H9 (cell line): Measurements from ENCODE around the gene GRIK4. TPM values are rescaled to one million over a fixed set of nuclear protein-coding genes. Genes with fewer than 3 reads are reported as not detected.

Experiments used
- DNase-seq: peaks from one replicate; pipeline ENCODE4 v3.0.0-alpha.2; 2017
- H2AFZ ChIP-seq: one replicate; pipeline ENCODE4 v1.6.1; 2013; ENCODE audit warnings: mild to moderate bottlenecking, low read length, control low read depth, moderate library complexity
- H2AK5ac ChIP-seq: 2 replicates; pipeline ENCODE4 v1.6.1; 2013; ENCODE audit warnings: low read length, control low read depth, mixed read lengths; ENCODE audit not compliant: insufficient read length
- H2BK120ac ChIP-seq: one replicate; pipeline ENCODE4 v1.6.1; 2013; ENCODE audit warnings: low read depth, mild to moderate bottlenecking, low read length, control low read depth, inconsistent platforms; ENCODE audit not compliant: poor library complexity, severe bottlenecking
- H2BK12ac ChIP-seq: 2 replicates; pipeline ENCODE4 v1.6.1; 2013; ENCODE audit warnings: low read length, control low read depth, mixed read lengths, low read depth; ENCODE audit not compliant: insufficient read length
- H2BK15ac ChIP-seq: 2 replicates; pipeline ENCODE4 v1.6.1; 2013; ENCODE audit warnings: low read depth, low read length, control low read depth
- H2BK20ac ChIP-seq: one replicate; pipeline ENCODE4 v1.6.1; 2013; ENCODE audit warnings: low read depth, mild to moderate bottlenecking, low read length, control low read depth, inconsistent platforms; ENCODE audit not compliant: poor library complexity, severe bottlenecking
- H2BK5ac ChIP-seq: 2 replicates; pipeline ENCODE4 v1.6.1; 2013; ENCODE audit warnings: low read length, control low read depth, mixed read lengths; ENCODE audit not compliant: insufficient read length
- H3K14ac ChIP-seq: 2 replicates; pipeline ENCODE4 v1.6.1; 2013; ENCODE audit warnings: low read length, control low read depth; ENCODE audit not compliant: insufficient read depth
- H3K18ac ChIP-seq: 2 replicates; pipeline ENCODE4 v1.6.1; 2013; ENCODE audit warnings: low read depth, mild to moderate bottlenecking, mixed read lengths, low read length, control low read depth; ENCODE audit not compliant: insufficient read length
- H3K23ac ChIP-seq: 2 replicates; pipeline ENCODE4 v1.6.1; 2013; ENCODE audit warnings: low read length, control low read depth, mixed read lengths, low read depth; ENCODE audit not compliant: insufficient read length
- H3K23me2 ChIP-seq: 2 replicates; pipeline ENCODE4 v1.6.1; 2013; ENCODE audit warnings: low read depth, mild to moderate bottlenecking, mixed read lengths, low read length, control low read depth; ENCODE audit not compliant: insufficient read length, poor library complexity, severe bottlenecking
- H3K27ac ChIP-seq: 2 replicates; pipeline ENCODE4 v1.5.1; 2013; ENCODE audit warnings: low read length, control low read depth, mixed read lengths, low read depth; ENCODE audit not compliant: insufficient read length
- H3K27me3 ChIP-seq: 2 replicates; pipeline ENCODE4 v1.6.1; 2013; ENCODE audit warnings: low read length, control low read depth, inconsistent platforms; ENCODE audit not compliant: insufficient read depth
- H3K4ac ChIP-seq: 2 replicates; pipeline ENCODE4 v1.6.1; 2013; ENCODE audit warnings: low read depth, mild to moderate bottlenecking, control low read depth, inconsistent platforms, low read length, moderate library complexity
- H3K4me1 ChIP-seq: 2 replicates; pipeline ENCODE4 v1.6.1; 2013; ENCODE audit warnings: low read length, control low read depth, inconsistent platforms; ENCODE audit not compliant: insufficient read depth
- H3K4me2 ChIP-seq: 2 replicates; pipeline ENCODE4 v1.6.1; 2013; ENCODE audit warnings: low read length, control low read depth, mixed read lengths; ENCODE audit not compliant: insufficient read length, insufficient read depth
- H3K56ac ChIP-seq: 2 replicates; pipeline ENCODE4 v1.6.1; 2013; ENCODE audit warnings: low read depth, mild to moderate bottlenecking, mixed read lengths, low read length, control low read depth; ENCODE audit not compliant: insufficient read length
- H3K79me1 ChIP-seq: 2 replicates; pipeline ENCODE4 v1.6.1; 2013; ENCODE audit warnings: low read depth, mild to moderate bottlenecking, moderate library complexity, low read length, control low read depth, inconsistent platforms; ENCODE audit not compliant: insufficient read depth, poor library complexity, severe bottlenecking
- H3K79me2 ChIP-seq: 2 replicates; pipeline ENCODE4 v1.6.1; 2013; ENCODE audit warnings: low read length, control low read depth, inconsistent platforms; ENCODE audit not compliant: insufficient read depth
- H3K9ac ChIP-seq: 2 replicates; pipeline ENCODE4 v1.6.1; 2013; ENCODE audit warnings: low read length, control low read depth, mixed read lengths; ENCODE audit not compliant: insufficient read length; ENCODE audit errors: extremely low read depth
- H3K9me3 ChIP-seq: one replicate; pipeline ENCODE4 v1.6.1; 2013; ENCODE audit warnings: low read depth, low read length, inconsistent platforms; ENCODE audit not compliant: control insufficient read depth
- H3T11ph ChIP-seq: one replicate; pipeline ENCODE4 v1.6.1; 2013; ENCODE audit warnings: mild to moderate bottlenecking, low read length, control low read depth, inconsistent platforms
- H4K20me1 ChIP-seq: one replicate; pipeline ENCODE4 v1.6.1; 2013; ENCODE audit not compliant: control insufficient read depth, insufficient read length, insufficient read depth
- H4K5ac ChIP-seq: 2 replicates; pipeline ENCODE4 v1.6.1; 2013; ENCODE audit warnings: low read depth, mild to moderate bottlenecking, mixed read lengths, low read length, control low read depth; ENCODE audit not compliant: insufficient read length
- H4K8ac ChIP-seq: replicated peaks from 2 replicates; pipeline ENCODE4 v1.6.1; 2013; ENCODE audit warnings: low read length, control low read depth, mixed read lengths, low read depth; ENCODE audit not compliant: insufficient read length
- H4K91ac ChIP-seq: 2 replicates; pipeline ENCODE4 v1.6.1; 2013; ENCODE audit warnings: low read depth, mild to moderate bottlenecking, moderate library complexity, mixed read lengths, low read length, control low read depth; ENCODE audit not compliant: insufficient read length
- H3K27ac Mint-ChIP-seq, 3 experiments: 2 replicates in 2 of 3; 3 replicates in 1 of 3; pipeline ENCODE4 v1.8.0; 2020 to 2021; ENCODE audit warnings: mixed read lengths in 3 of 3, mild to moderate bottlenecking in 1 of 3, moderate library complexity in 1 of 3
- H3K27me3 Mint-ChIP-seq: 2 replicates; pipeline ENCODE4 v1.8.0; 2021; ENCODE audit warnings: low read depth, mild to moderate bottlenecking, moderate library complexity, mixed read lengths
- H3K36me3 Mint-ChIP-seq, 3 experiments: 2 replicates in 2 of 3; 3 replicates in 1 of 3; pipeline ENCODE4 v1.8.0; 2020 to 2021; ENCODE audit warnings: low read depth in 3 of 3, mixed read lengths in 3 of 3; ENCODE audit not compliant: insufficient read depth in 1 of 3
- H3K4me1 Mint-ChIP-seq, 2 experiments: 2 replicates each; pipeline ENCODE4 v1.8.0; 2020; ENCODE audit warnings: mixed read lengths in 2 of 2
- H3K4me3 Mint-ChIP-seq, 2 experiments: 2 replicates in 1 of 2; 3 replicates in 1 of 2; pipeline ENCODE4 v1.8.0; 2020 to 2021; ENCODE audit warnings: mild to moderate bottlenecking in 2 of 2, mixed read lengths in 2 of 2, moderate library complexity in 1 of 2
- H3K9me3 Mint-ChIP-seq, 2 experiments: 2 replicates in 1 of 2; 3 replicates in 1 of 2; pipeline ENCODE4 v1.8.0; 2020; ENCODE audit warnings: mild to moderate bottlenecking in 2 of 2, mixed read lengths in 2 of 2, moderate library complexity in 1 of 2
- WGBS: extraction: QIAGEN DNeasy Blood & Tissue Kit; methylation state at CpG from one replicate; pipeline ENCODE4 v1.1.7; 2013; ENCODE audit warnings: missing lambda C conversion rate, low lambda C conversion rate, mixed read lengths; ENCODE audit not compliant: insufficient read length; ENCODE audit errors: extremely low coverage; 5-methylcytosine and 5-hydroxymethylcytosine counted together
- total RNA-seq: library from RNA; stranded (reverse); gene quantifications from 2 replicates; pipeline ENCODE4 v1.2.1, GENCODE V29; 2021
- TF ChIP-seq, protein P1 (sequence below): fragments of 200-600 bp; sonication (generic); conservative IDR thresholded peaks from 3 replicates; pipeline ENCODE4 v1.8.0; 2021; ENCODE audit warnings: antibody characterized with exemption, mild to moderate bottlenecking

GRIK4 gene
- total RNA-seq, 1 experiment from 2014 or later: 2.3 TPM

DNA sequence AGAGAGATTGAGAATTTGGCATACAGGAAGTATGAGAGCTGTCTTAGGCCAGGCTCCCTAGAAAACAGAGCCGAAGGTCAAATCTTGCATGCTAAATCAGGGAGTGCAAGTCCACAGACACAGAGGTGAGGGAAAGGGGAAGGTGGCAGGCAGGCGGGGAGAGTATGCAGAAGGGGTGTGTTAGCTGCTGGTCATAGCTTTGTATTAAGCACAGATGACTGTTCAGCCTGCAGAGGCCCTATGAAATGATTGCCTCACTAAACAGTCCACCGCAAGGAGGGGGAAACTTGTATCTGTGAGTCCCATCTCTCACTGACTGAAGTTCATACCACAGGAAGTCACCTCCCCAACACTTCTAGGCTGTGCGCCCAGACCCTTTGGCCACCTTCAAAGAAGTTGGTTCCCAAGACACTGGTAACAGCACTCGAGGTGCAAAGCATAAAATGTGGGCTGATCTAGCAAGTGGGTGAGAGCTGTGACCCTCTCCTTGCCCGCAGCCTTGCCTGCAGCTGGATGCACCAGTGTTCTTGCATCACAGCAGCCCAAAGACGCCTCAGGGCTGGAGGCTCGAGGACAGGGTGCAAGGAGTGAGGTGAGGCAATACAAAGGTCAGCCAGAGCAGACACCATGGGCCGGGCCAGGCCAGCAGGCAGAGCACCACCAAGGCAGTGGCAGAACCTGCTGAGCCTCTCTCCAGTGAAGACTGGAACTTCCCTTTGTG is 397.1 kb downstream of the GRIK4 start:
- peaks cover 8 to 9% of the 10 kb centered on the region in 2 experiments for H3K4me1 Mint-ChIP-seq
- no peak overlapping the region for H3K56ac ChIP-seq
- H3K27me3 ChIP-seq: no peaks in the 10 kb centered on the region
- H4K8ac ChIP-seq: no peak overlapping the region
- no peak overlapping the region for H2BK20ac ChIP-seq
- H3K9me3 Mint-ChIP-seq: no peaks in the 10 kb centered on the region; a peak in 1 of 5 replicates
- no peak overlapping the region for H2BK5ac ChIP-seq
- no peak overlapping the region for H3K4ac ChIP-seq
- H3K79me1 ChIP-seq: no peaks in the 10 kb centered on the region
- H3K27ac Mint-ChIP-seq: no peak overlapping the region
- DNase-seq: no peak
- peaks cover 5% of the 10 kb centered on the region for H3K27me3 Mint-ChIP-seq
- H3T11ph ChIP-seq: no peak overlapping the region
- no peak overlapping the region for H3K4me2 ChIP-seq
- H3K23me2 ChIP-seq: no peaks in the 10 kb centered on the region
- no peaks in the 10 kb centered on the region for H4K20me1 ChIP-seq
- H3K79me2 ChIP-seq: no peaks in the 10 kb centered on the region
- H3K23ac ChIP-seq: no peak overlapping the region
- H2BK120ac ChIP-seq: no peak overlapping the region
- no peak overlapping the region for H2AFZ ChIP-seq
- H3K4me3 Mint-ChIP-seq: no peak overlapping the region
- no peak overlapping the region for H4K91ac ChIP-seq
- no peaks in the 10 kb centered on the region for H3K9me3 ChIP-seq
- H3K36me3 Mint-ChIP-seq: no peaks in the 10 kb centered on the region; a peak in 1 of 7 replicates
- H3K18ac ChIP-seq: no peak overlapping the region
- no peak overlapping the region for H2AK5ac ChIP-seq
- no peak overlapping the region for H3K9ac ChIP-seq
- no peak overlapping the region for H2BK12ac ChIP-seq
- TF ChIP-seq, protein P1, sequence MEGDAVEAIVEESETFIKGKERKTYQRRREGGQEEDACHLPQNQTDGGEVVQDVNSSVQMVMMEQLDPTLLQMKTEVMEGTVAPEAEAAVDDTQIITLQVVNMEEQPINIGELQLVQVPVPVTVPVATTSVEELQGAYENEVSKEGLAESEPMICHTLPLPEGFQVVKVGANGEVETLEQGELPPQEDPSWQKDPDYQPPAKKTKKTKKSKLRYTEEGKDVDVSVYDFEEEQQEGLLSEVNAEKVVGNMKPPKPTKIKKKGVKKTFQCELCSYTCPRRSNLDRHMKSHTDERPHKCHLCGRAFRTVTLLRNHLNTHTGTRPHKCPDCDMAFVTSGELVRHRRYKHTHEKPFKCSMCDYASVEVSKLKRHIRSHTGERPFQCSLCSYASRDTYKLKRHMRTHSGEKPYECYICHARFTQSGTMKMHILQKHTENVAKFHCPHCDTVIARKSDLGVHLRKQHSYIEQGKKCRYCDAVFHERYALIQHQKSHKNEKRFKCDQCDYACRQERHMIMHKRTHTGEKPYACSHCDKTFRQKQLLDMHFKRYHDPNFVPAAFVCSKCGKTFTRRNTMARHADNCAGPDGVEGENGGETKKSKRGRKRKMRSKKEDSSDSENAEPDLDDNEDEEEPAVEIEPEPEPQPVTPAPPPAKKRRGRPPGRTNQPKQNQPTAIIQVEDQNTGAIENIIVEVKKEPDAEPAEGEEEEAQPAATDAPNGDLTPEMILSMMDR: no peak
- H3K4me1 ChIP-seq: no peaks in the 10 kb centered on the region; the same call in 1 of the 2 replicates
- no CpG with 5 or more reads among the region's 9 CpGs for WGBS
- no peak overlapping the region for H2BK15ac ChIP-seq
- H3K14ac ChIP-seq: no peak overlapping the region; the same call in 1 of the 2 replicates
- H3K27ac ChIP-seq: no peak overlapping the region
- no peak overlapping the region for H4K5ac ChIP-seq
